SU-DHL-6 (cell line): Measurements from ENCODE around the gene BRAT1.
"Not testable (repeated sequence)": the region's sequence is repeated elsewhere in the genome, so short reads cannot be mapped to it uniquely, and the experiment has no call there.

Experiments
- H2AFZ ChIP-seq: fragments of 200-600 bp; sonication (generic); 2 replicates; pipeline ENCODE4 v1.6.1; 2014; ENCODE audit warnings: low read depth, mild to moderate bottlenecking, moderate library complexity, mixed read lengths, antibody characterized with exemption, low read length; ENCODE audit not compliant: severe bottlenecking
- H3F3A ChIP-seq: fragments of 200-600 bp; shearing (Covaris generic); 2 replicates; pipeline ENCODE4 v1.6.0; 2016; ENCODE audit warnings: antibody characterized with exemption, mild to moderate bottlenecking; ENCODE audit not compliant: insufficient read depth
- H3K27ac ChIP-seq: fragments of 200-600 bp; sonication (generic); 2 replicates; pipeline ENCODE4 v1.5.1; 2016; ENCODE audit warnings: low read depth, mild to moderate bottlenecking, low read length, moderate library complexity, mixed read lengths
- H3K27me3 ChIP-seq: fragments of 200-600 bp; sonication (generic), shearing (Covaris generic); 2 replicates; pipeline ENCODE4 v1.6.0; 2014; ENCODE audit warnings: mild to moderate bottlenecking, low read length
- H3K36me3 ChIP-seq: fragments of 200-600 bp; sonication (generic); 2 replicates; pipeline ENCODE4 v1.6.1; 2014; ENCODE audit warnings: mild to moderate bottlenecking, low read length, mixed read lengths
- H3K4me2 ChIP-seq: fragments of 300-600, 200-600 bp; shearing (Covaris generic), sonication (generic); 2 replicates; pipeline ENCODE4 v1.6.0; 2014; ENCODE audit warnings: low read length, low read depth, mild to moderate bottlenecking; ENCODE audit not compliant: poor library complexity, severe bottlenecking
- H3K4me3 ChIP-seq: fragments of 200-600 bp; sonication (generic); 2 replicates; pipeline ENCODE4 v1.5.1; 2014; ENCODE audit warnings: antibody characterized with exemption, low read length, mild to moderate bottlenecking, mixed read lengths; ENCODE audit not compliant: insufficient read depth, poor library complexity, severe bottlenecking
- H3K79me2 ChIP-seq: fragments of 200-600 bp; sonication (generic); 2 replicates; pipeline ENCODE4 v1.6.1; 2014; ENCODE audit warnings: mild to moderate bottlenecking, low read length, moderate library complexity; ENCODE audit not compliant: insufficient read depth
- H3K9ac ChIP-seq: fragments of 200-600 bp; sonication (generic); 2 replicates; pipeline ENCODE4 v1.7.0; 2014; ENCODE audit warnings: mild to moderate bottlenecking, low read length
- H3K9me2 ChIP-seq: fragments of 200-600 bp; sonication (generic); replicated peaks from 2 replicates; pipeline ENCODE4 v1.6.1; 2014; ENCODE audit warnings: low read length; ENCODE audit not compliant: insufficient read depth
- H3K9me3 ChIP-seq: fragments of 200-600 bp; sonication (generic); 2 replicates; pipeline ENCODE4 v1.6.1; 2014; ENCODE audit warnings: low read length, mixed read lengths; ENCODE audit not compliant: insufficient read depth
- H4K20me1 ChIP-seq: fragments of 200-600 bp; sonication (generic); 2 replicates; pipeline ENCODE4 v1.6.1; 2014; ENCODE audit warnings: low read depth, mild to moderate bottlenecking, antibody characterized with exemption, low read length, moderate library complexity, mixed read lengths

BRAT1 gene

DNA sequence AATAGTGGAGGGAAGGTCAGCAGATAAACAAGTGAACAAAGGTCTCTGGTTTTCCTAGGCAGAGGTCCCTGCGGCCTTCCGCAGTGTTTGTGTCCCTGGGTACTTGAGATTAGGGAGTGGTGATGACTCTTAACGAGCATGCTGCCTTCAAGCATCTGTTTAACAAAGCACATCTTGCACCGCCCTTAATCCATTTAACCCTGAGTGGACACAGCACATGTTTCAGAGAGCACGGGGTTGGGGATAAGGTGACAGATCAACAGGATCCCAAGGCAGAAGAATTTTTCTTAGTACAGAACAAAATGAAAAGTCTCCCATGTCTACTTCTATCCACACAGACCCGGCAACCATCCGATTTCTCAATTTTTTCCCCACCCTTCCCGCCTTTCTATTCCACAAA, 21.8 kb downstream of the BRAT1 start:
- H4K20me1 ChIP-seq, H3K9me2 ChIP-seq, H3F3A ChIP-seq, H3K79me2 ChIP-seq, H3K27ac ChIP-seq, H3K4me3 ChIP-seq, H3K27me3 ChIP-seq, H3K9ac ChIP-seq, H2AFZ ChIP-seq, H3K9me3 ChIP-seq, H3K4me2 ChIP-seq, H3K36me3 ChIP-seq: not testable (repeated sequence)

DNA sequence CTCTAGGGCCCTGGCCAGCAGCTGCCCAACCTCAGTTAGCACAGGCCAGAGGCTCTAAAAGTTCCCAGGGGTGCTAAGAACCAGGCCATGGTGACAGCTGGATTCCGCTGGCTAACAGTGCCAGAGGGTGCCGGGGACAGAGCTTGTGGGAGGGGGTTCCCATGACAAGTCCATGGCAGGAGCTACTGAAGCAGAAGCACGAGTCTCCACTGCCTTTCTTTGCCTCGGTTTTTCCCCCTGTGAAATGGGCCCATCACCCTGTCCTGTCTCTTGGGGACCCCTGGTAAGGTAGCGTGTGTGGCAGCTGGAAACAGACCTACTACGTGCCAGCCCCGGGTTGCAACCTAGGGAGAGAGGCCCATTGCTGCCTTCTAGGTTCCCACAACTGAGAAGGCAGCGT, 22.5 kb downstream of the BRAT1 start:
- H3K4me3 ChIP-seq, H2AFZ ChIP-seq, H3F3A ChIP-seq, H3K9me2 ChIP-seq, H3K9ac ChIP-seq, H3K4me2 ChIP-seq, H3K9me3 ChIP-seq, H4K20me1 ChIP-seq, H3K79me2 ChIP-seq, H3K36me3 ChIP-seq, H3K27me3 ChIP-seq, H3K27ac ChIP-seq: not testable (repeated sequence)

DNA sequence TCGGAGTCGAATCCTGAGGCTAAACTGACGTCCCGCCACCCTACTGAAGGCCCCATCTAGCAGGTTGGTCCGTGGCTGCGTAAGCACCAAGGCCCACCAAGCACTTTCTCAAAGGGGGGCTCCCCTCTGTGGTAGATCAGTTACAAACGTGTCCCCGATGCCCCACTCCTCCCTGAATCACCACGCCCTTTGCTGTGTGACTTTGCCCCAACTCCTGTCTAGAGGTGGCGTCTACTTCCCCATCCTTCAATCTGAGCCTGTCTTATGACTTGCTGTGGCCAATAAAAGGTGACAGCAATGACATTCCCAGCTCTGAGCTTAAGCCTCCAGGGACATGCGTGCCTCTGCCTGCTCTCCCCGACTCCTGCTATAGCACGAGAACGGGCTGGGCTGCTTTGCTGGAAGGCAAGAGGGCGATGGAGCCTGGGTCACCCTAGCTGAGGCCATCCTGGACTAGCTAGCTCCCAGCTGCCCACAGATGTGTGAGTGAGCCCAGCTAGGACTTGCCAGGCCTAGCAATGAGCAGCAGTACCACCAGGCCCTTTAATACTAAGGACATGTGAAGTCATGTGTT, 23.0 kb downstream of the BRAT1 start:
- not testable (repeated sequence) for H3K9me3 ChIP-seq, H3K27ac ChIP-seq, H2AFZ ChIP-seq, H3K4me3 ChIP-seq, H3K4me2 ChIP-seq, H4K20me1 ChIP-seq, H3K27me3 ChIP-seq, H3F3A ChIP-seq, H3K9ac ChIP-seq, H3K9me2 ChIP-seq, H3K36me3 ChIP-seq, H3K79me2 ChIP-seq

DNA sequence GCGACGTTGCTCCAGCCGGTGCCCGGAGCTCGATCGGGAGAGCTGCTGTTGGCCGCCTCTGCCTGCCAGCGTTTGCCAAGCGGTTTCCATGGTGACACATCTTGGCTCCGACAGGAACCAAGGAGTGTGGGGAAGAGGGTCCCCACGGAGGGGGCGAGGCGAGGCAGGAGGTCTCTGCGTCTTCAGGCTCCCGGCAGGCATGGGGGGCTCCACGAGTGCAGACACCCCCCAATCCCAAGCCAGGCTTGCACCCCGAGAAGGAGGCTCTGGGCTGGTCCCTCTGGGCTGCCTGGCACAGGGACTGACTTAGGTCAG, 23.6 kb downstream of the BRAT1 start:
- H3K4me2 ChIP-seq, H3K27ac ChIP-seq: not testable (repeated sequence)

DNA sequence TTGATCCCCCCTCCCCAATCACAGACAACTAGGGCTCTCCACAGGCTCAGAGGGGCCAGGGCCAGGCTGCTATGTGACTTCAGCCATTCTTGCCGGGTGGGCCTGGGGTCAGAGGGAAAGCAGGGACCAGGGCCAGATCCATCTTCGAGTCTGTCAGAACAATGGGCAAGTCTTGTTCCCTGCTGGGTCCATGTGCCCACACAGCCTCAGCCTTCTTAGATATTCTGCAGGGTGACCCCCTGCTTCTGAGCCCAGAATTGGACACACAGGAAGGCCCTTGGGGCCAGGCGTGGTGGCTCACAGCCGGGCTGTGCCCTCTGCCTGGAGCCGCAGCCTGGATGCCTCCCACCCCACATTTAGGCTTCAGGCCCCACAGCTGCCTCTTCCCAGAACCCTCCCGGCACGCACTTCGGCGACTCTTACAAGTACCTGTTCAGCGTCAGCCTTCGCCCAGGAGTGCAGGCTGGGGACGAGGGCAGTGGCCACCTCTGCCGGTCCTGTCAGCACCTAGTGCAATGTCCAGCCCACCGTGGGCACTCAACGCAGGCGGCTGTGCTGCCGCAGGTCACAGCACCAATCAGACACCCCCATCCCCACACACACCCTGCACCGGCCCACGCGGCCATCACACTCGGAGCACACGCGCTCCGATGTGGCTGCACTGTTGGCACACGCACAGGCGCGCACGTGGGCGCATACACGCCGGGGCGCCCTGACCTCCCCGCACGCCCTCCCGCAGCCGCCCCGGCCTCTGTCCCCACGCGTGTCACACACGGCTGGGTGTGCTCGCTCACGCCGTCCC, 24.1 kb downstream of the BRAT1 start:
- H3K9me3 ChIP-seq, H3K79me2 ChIP-seq, H3K27ac ChIP-seq, H2AFZ ChIP-seq, H3K36me3 ChIP-seq, H4K20me1 ChIP-seq, H3K9ac ChIP-seq, H3K4me2 ChIP-seq, H3K4me3 ChIP-seq, H3K9me2 ChIP-seq, H3K27me3 ChIP-seq, H3F3A ChIP-seq: not testable (repeated sequence)

More for the DNA sequence above, 23.6 kb downstream of the BRAT1 start:
- not testable (repeated sequence) for H3F3A ChIP-seq, H3K79me2 ChIP-seq, H2AFZ ChIP-seq, H4K20me1 ChIP-seq, H3K9ac ChIP-seq, H3K36me3 ChIP-seq, H3K9me2 ChIP-seq, H3K9me3 ChIP-seq, H3K4me3 ChIP-seq, H3K27me3 ChIP-seq
